HG03060 (cell line): Measurements from ENCODE around the gene STK35.

Experiments
- ATAC-seq: cut with Tn5 transposase; IDR thresholded peaks from one replicate; pipeline ENCODE4 v1.9.1; 2021; ENCODE audit warnings: low read depth, moderate number of reproducible peaks; ENCODE audit not compliant: unreplicated experiment

Gene STK35

DNA sequence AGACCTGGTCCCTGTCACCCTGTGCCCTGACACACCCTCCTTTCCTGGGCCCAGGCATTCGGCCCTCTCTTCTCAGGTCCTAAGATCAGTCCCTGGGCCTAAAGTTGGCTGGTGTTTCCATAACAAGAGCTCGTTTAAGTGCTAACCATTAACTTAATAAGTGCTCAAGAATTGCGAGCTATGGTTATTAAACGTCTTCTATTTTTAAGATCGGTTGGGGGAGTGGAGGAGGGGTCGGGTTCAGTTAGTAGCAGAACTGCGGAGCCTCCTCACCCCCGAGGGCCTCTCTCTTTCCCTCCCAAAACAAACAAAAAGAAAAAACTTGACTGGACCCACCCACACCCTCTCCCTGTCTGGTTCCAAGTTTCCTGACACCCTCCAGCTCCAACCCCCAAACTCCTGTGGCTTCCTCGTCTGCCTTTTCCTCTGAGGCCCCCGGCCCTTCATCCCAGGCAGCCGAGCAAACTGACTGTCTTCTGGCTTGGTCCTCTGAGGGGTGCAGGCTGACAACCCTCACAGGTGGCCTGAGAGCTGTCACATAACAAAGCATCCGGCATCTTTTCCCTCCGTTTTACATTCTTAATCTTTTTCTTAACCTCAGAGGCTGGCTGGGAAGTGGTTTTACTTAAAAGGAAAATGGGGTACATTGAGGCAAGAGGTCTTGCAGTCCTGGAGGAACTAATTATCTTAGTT, 2.0 kb downstream of the STK35 start:
- ATAC-seq: no peak

DNA sequence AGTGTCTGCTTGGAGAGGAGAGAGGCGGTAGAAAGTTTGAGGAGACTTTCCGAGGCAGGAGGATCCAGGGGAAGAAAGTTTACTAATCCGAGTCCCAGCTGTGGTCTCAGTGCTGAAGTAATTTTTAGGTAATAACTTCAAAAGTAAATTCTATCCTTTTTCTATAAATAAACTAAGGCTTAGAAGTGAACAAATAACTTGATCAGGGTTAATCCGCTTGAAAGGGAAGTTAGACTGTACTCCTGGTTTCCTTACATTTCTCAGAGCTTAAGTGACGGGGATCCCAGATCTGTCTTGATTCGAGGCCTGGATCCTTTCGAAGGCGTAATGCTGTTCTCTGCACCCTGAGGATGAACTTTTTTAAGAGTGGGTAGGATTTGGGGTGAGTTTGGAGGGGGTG, 2.6 kb downstream of the STK35 start:
- ATAC-seq: no peak

DNA sequence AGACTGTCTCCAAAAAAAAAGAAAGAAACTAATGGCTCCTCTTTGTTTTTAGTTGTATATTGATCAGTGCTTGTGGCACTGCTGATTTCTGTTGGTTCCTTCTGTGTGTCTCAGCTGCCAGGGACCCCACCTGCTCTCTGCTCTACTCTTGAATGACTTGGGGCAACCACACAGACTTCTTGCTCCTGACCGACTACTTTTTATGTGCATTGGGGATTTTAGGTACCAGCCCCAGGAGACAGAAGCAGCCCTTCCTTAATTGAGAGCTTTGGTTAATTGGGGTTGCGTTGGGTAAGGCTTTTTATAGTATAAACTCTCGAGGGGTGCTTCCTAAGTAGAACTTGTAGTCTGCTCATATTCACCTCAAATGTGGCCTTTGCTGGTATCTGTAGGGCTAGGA, 6.9 kb downstream of the STK35 start:
- no peak for ATAC-seq

DNA sequence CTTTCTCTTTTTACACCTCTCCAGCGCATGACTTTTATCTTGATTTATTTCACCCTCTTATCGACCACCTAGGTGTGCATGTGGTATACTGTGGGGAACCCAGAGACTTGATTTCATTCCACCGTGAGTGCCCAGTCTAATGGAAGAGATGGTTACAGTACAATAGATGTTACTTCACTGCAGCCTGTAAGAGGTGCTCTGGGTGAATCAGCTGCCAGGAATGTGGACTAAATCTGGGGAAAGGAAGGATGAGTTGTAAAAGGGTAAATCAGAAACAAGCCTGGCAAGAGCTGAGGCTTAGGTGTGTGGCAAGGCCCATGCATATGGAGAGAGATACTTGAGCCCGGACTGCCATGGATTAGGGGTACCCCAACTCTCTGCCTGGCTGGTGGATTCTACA, 7.4 kb downstream of the STK35 start:
- no peak for ATAC-seq

DNA sequence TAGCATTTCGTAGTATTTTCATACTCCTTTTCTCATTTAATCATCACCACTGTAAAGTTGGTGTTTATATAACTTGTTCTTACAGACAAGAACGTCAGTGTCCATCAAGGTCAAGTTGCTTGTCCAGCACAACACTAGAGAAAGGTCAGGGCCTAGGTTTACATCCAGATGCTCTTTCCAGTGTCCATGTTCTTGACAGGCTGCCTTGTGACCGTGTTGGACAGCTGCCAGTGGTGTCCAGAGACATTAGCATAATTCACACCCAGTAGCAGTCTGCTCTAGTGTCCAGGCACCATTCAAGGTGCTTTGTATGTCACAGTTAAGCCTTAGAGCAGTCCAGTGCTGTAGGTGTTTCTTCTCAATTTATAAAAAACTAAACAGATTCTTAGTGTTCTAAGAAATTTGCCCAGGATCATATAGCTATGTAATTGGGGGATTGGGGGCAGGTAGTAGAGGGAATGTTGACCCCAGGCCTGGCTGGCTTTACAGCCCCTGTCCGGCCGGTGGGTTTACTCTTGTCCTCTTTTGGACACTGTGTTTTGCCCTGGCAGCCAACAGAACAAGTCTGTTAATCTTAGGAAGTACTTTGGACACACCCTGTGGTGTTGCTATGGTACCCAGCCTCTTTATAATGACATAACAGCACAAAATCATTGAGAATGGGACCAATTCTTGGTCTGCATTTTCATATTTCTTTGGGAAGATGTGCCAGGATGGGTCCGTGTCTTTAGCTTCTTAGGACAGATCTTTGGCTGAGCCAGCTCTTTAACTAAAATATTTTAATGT, 8.0 kb downstream of the STK35 start:
- ATAC-seq: no peak

DNA sequence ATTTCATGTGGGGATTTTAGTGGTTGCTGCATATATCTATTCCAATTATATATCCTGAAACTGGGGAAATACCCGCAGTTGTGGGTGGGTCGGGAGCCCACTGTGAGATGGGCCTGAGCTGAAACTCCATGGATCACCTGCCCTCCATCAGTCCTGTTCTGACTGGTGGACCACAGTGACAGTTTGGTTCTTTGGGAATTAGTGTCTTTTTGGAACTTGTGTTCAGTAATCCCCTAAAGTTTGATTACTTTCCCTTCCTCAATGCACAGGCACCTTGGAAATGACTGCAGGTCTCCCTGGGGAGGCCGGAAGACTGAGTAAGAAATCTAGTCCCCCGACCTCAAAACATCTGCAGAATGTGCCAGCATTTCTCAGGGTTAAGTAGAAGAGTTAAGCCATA, 11.3 kb downstream of the STK35 start:
- ATAC-seq: no peak

DNA sequence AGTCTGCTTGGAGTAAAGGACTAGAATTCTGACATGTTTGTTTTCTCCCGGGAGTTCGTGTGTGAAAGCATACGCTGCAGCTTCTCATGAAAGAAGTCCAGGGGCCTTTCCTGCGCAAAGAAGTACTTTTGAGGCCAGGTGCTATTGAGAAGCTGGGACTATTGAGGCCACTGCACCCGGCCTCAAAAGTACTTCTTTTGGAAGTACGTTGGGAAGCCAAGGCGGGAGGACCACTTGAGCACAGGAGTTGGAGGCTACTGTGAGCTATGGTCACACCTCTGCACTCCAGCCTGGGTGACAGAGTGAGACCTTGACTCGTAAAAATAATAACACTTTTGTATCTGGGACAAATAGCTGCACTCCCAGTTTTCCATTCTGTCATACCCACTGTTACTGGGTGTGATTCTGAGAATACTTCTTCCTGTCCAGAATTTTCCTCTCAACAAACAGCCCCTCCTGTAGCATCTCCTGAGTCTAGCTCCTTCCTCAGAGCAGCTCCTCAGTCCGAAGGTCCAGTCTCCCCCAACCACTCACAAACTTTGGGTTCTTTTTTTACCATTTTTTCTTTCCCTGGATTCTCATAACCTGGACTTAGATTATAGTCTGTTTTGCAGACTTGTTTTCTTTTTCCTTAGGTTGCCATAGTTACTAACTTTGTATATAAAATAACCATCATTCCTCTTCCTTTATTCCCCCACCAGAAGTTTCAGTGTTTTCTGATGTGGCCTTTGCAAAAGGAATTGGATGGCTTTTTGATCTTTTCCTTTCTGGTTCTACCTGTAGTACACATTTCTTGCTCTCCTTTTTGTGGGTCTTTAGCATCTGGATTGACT, 12.7 kb downstream of the STK35 start:
- ATAC-seq: no peak

DNA sequence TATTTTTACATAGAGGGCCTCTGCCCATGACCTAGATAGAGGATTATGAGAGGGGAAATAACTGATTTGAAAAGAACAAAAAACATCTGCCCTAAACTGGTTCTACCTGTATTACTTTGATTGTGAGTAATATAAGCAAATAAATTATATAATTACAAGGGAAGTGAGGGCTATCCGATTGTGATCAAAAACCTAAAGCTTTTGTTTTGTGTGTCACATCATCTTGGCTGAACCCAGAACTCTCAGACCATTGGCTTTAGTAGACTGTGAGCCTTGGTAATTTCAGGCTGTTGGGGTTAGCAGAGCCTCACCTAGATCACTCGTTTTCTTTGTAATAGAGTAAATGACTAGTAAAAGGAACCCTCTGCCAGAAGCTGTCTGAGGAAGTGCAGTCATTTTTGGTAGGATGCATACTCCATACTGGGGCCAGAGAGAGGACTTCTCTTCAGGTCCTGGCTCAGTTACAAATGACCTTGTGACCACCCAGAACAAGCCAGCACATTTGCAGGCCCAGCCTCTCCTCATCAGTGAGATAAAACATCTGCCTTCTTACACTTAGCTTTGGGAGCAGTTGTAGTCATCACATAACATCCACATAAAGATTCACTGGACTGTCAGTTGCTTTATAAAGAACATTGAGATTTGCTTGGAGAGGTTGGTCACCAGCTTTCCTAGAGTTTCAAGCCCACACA, 13.5 kb downstream of the STK35 start:
- ATAC-seq: no peak

DNA sequence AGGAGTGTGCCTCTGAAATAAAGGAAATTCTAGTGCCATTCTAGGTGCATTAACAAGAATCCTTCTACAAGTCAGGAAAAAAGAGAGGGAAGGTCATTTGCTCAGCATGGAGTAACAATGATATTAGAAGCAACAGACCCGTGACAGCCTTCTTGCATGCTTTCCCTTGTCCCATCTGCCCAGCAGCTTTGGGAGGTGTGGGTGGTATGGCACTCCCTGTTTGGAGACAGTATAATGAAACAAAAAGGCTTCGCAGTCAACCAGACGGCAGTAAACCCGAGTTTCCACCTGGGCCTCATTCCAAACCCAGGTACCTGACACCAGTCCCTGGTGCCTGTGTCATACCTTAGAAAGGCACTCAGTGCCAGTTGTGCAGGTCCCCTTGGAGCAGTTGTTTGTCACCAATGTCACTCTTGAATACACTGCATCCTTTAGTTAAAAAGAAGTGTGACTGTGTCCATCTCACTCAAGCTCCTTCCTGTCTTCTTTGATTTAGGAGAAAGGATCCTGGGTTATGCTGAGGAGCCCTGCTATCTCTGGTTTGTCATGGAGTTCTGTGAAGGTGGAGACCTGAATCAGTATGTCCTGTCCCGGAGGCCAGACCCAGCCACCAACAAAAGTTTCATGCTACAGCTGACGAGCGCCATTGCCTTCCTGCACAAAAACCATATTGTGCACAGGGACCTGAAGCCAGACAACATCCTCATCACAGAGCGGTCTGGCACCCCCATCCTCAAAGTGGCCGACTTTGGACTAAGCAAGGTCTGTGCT, 14.7 kb downstream of the STK35 start:
- no peak for ATAC-seq

DNA sequence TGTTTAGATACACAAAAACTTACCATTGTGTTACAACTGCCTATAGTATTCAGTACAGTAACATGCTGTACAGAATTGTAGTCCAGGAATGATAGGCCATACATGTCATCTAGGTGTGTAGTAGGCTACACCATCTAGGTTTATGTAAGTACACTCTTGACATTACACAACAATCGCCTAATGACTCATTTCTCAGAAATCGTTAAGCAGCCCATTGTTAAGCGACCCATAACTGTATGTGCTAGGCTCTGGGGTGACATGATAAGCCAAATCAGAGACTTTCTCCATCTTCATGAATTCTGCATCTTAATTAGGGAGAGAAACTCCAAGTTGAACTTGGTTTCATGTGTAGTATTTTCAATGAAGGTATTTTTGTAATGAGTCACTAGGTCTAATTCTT, 17.2 kb downstream of the STK35 start:
- ATAC-seq: no peak

DNA sequence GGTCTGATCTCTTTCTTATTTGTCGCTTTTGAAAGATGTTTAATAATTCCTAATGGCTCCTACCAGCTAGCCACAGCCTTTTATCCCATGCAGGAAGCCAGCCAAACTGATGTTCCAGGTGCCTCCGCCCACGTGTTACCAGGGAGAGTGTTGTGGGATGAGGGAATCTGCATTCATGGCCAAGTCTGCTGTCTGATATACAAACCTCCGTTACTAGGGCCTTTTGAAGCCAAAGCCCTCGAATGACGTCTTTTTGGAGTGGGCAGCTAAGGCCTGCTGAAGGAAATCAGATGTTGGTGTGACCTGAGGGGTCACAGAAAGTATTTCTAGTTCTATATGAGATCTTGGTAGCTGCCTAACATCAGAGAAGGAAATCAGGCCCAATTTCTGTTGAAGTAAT, 21.3 kb downstream of the STK35 start:
- ATAC-seq: no peak

DNA sequence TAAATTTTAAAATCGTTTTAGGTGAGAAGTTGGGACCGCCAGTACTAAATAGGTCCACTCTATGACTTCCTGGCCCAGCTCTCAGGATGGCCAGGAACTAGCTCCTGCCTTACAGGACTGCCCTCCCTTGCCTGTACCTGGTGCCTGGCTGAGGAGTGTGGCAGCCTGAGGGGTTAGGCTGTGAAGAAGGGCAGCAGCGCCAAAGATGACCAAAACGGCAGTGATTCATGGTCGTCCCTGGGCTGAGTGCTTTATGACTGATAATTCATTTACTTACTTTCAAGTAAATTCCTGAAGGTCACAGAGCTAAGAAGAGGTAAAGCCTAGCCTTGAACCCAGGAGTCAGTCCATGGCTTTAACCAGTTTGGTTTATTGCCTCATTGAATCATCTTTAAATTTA, 22.1 kb downstream of the STK35 start:
- no peak for ATAC-seq

DNA sequence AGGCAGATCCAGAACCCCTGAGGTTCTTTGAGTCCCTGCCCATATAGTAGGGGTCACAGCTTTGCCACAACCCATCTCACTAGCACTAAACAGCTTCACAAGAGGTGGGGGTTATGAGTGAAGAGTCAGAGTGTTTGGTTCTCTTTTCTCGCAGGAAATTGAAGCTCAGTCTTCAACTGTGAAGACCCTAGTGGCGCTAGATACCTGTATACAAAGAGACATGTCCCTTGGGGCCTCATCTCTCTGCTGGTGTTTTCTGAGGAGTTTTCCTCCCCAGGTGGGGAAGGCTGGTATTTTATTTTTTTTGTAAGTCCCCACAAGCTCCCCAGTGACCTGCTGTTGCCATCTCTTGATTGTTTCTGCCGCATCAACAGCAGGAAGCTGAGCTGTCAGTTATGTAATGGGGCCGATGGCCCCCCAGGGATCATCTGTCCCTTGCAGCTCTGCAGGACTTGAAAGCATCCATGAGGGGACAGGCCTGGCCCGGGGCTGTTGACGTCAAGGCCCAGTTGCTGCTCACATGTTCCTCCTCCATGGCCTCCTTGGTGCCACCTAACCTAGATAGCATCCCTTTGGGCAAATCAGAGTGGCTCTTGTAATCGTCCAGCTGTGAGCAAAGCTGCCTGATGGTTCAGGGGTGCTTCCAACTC, 23.1 kb downstream of the STK35 start:
- no peak for ATAC-seq

DNA sequence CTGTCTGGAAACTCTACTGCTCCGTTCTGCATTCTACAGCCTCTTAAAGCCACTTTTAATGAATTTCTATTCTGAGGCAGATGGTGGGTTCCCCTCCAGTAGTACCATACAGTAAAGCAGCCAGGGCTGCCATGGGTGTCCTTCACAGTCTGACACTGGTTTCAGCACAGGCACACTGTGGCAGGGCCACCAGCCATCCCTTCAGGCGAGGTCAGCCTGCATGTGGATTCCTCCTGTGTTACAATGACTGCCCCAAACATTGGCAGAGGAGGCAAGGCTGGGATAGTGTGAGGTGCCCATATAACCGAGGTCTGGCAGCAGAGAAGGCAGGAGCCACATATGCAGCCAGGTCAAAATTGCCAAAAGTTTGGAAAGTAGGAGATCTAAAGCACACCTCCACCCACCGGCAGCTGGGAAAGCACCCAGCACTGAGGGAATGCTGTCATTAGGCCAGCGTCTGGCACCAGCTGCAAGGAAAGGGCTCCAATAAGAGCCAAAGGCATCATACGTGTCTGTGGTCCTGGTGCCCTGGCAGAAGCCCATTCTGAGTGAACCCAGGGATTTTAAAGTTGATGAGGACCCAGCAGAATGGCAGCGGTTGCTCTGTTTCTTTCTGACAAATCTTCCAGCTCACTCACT, 24.0 kb downstream of the STK35 start:
- no peak for ATAC-seq

DNA sequence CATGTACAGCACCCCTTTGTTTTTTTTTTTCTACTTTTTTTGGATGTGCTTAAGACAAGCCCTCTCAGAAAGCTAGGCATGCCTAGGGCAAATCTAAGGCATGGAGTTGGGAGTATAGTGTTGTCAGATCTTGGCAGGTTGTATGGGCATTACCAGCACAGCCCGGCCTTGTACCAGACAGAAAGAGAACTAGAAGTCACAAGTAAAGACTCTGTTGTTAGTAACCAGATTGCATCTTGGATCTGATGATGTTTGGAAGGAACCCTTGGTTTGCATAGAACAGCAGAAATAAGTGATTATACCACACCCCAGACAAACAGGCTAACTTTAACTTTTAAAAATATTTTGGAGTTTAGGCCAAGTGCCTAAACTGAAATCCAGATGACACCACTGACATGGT, 25.6 kb downstream of the STK35 start:
- ATAC-seq: no peak

DNA sequence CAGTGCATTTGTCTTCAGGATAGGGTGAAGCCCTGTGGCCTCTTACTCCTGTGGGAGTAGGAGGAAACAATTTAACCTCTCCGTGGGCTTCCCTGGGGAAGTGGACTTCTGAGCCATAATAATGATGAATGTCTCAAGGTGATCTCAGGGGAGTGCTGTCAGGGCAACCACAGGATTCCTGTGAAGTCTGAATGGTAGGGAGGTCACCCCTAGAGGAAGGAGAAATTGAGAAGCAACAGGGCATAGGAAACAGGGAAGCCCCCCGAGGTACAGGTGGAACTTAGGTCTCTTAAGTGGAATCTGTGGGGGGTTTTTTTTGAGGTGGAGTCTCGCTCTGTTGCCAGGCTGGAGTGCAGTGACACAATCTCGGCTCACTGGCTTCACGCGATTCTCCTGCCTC, 26.9 kb downstream of the STK35 start:
- no peak for ATAC-seq

DNA sequence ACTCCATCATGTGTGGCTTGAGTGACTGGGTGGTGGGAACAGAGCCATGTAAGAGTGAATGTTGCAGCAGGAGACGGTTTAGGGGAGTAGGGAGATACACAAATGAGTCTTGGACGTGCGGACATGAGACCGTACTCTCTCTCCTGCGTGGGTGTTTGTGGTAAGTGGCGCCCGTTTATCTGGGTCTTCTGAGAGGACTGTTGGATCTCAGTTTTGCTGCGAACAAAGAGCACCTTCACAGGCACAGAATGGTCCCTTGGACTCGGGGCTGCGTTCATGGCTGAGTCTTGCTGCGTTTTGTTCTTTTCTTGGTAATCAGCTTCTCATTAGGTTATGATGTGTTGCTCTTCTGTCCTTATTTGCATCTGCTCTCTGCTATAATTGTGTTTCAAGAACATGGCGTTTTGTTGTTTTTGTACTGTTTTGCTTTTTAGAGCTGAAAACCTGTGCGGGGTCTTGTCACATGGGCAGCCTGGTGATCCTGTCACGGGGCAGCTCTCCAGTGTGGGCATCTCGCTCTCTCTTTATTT, 28.5 kb downstream of the STK35 start:
- ATAC-seq: no peak

DNA sequence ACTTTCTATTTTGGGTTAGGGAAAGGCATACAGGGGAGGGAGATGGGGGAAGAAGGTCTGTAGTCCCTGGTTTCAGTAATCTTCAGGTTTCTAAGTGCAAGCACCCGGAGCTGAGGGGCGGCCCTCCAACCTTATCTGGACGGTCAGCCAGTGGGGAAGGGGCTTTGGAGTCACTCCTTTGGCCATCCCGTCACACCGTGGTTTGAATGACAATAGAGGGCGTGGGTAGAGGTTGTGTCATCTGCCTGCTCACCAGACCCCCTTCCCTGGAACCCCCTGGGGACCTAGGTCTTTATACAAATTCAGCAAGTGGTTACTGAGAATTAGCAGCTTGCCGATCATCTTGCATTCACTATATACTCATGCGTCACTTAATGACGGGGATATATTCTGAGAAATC, 29.1 kb downstream of the STK35 start:
- ATAC-seq: no peak

DNA sequence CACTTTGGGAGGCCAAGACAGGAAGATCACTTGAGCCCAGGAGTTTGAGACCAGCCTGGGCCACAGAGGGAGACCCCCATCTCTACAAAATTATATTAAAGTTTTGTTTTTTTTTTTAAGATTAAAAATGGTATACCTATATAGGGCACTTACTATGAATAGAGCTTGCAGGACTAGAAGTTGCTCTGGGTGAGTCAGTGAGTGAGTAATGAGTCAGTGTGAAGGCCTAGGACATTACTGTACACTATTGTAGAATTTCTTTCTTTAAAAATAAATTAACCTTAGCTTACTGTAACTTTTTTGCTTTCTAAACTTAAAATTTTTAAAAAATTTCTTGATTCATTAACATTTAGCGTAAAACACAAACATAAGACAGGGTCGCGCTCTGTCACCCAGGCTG, 29.7 kb downstream of the STK35 start:
- ATAC-seq: no peak
